K562 (cell line): Measurements from ENCODE around the gene NUBP2. TPM values are rescaled to one million over a fixed set of nuclear protein-coding genes. Genes with fewer than 3 reads are reported as not detected.
A peak's percentile ranks its signal among the peaks of the same experiment; 100 is the strongest.

Experiments
- E2F6 ChIP-seq, 2 experiments: IDR thresholded peaks; 2 replicates each; pipeline ENCODE4 v1.6.1; 2011; ENCODE audit warnings: borderline replicate concordance in 1 of 2, control low read depth in 1 of 2, low read depth in 1 of 2, low read length in 1 of 2, mild to moderate bottlenecking in 1 of 2, mixed read lengths in 1 of 2, moderate library complexity in 1 of 2; ENCODE audit not compliant: insufficient read depth in 1 of 2, insufficient read length in 1 of 2, poor library complexity in 1 of 2, severe bottlenecking in 1 of 2; ENCODE audit errors: extremely low read depth in 1 of 2
- ELF1 ChIP-seq: fragments of 200-800 bp; sonication (Bioruptor generic); IDR thresholded peaks from 2 replicates; pipeline ENCODE4 v1.6.1; 2016; ENCODE audit warnings: missing genetic modification characterization, missing compliant biosample characterization
- KDM5B ChIP-seq: fragments of 200-600 bp; sonication (generic); IDR thresholded peaks from 2 replicates; pipeline ENCODE4 v1.6.1; 2012; ENCODE audit warnings: low read depth, mild to moderate bottlenecking, moderate library complexity, low read length, control low read depth, inconsistent platforms; ENCODE audit not compliant: insufficient replicate concordance
- KLF6 ChIP-seq: fragments of 250-450 bp; sonication (Bioruptor Pico); IDR thresholded peaks from 2 replicates; pipeline ENCODE4 v1.4.0; 2020; ENCODE audit warnings: mild to moderate bottlenecking, moderate library complexity, borderline replicate concordance
- MGA ChIP-seq: fragments of 450-650 bp; IDR thresholded peaks from 2 replicates; pipeline ENCODE4 v1.6.1; 2016; ENCODE audit warnings: mild to moderate bottlenecking, moderate library complexity
- PTTG1 ChIP-seq: fragments of 450-650 bp; IDR thresholded peaks from 2 replicates; pipeline ENCODE4 v1.6.1; 2016; ENCODE audit warnings: low read depth, mild to moderate bottlenecking, missing genetic modification characterization, missing compliant biosample characterization
- STAG1 ChIP-seq: sonication (generic); formaldehyde crosslinking; IDR thresholded peaks from 2 replicates; pipeline ENCODE4 v1.5.0; 2020; ENCODE audit warnings: missing genetic modification reagents, borderline replicate concordance
- ZKSCAN1 ChIP-seq: fragments of 150-350 bp; IDR thresholded peaks from 2 replicates; pipeline ENCODE4 v1.6.1; 2016; ENCODE audit warnings: low read depth, low read length
- polyA plus RNA-seq, 8 experiments: library from polyadenylated mRNA; depleted of rRNA in 4 of 8; stranded (reverse) in 5 of 8; unstranded in 3 of 8; fragments of >200 nt; fragmentation: Nextera tagmentation in 2 of 8; fragmentation: Illumina TruSeq in 1 of 8; extraction: Ambion mirVana in 2 of 8; extraction: Trizol in 1 of 8; gene quantifications; 2 replicates each; pipeline versions ENCODE4 v1.2.1 to v1.2.3, GENCODE V29; 2011 to 2014; ENCODE audit warnings: inconsistent platforms in 1 of 8, missing spikeins in 1 of 8
- total RNA-seq, 7 experiments: library from RNA; depleted of rRNA in 6 of 7; stranded (reverse); fragments of >200 nt in 6 of 7; fragmentation: Illumina TruSeq in 2 of 7; extraction: Trizol in 2 of 7; gene quantifications; 2 replicates each; pipeline versions ENCODE4 v1.2.1 to v1.2.3, GENCODE V29; 2011 to 2021; ENCODE audit warnings: low replicate concordance in 1 of 7
- TF ChIP-seq, protein P1 (sequence below): fragments of 450-650 bp; IDR thresholded peaks from 2 replicates; pipeline ENCODE4 v1.6.1; 2016; ENCODE audit warnings: borderline replicate concordance

Gene NUBP2
- total and polyA plus RNA-seq, 9 of the 15 experiments (the other 6 are each of a cell fraction or from before 2014, with no cell fraction given), result 1.8 to 115 (median 24.0) TPM

DNA sequence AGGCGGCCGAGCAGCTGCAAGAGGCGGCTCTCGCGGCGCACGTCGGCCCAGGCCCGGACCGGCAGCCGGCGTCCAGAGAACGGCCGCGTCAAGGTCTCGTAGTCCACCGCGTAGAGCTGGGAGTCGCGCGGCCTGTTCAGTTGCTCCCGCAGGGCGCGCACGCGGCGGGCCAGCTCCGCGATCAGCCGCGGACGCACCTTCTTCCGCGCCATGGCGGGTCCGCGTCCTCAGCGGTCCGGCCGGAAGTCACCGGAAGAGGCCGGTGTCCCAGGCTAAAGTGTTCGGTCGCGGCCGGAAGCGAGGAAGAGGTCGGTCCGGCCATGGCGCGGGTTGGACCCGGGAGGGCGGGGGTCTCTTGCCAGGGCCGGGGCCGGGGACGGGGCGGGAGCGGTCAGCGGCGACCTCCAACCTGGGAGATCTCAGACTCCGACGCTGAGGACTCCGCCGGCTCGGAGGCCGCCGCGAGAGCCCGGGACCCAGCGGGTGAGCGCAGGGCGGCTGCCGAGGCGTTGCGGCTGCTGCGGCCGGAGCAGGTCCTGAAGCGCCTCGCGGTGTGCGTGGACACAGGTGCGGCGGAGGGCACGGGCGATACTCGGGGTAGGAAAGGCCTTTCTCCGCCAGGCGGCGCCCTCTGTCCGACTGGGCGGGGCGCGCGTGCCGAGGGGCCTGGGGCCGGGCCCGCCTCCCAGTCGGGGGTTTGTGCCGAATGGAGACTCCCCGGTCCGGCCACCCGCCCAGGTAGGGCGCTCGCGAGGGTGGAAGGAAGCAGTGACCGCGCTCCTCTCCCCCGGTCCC lies 9.7 kb upstream of the NUBP2 start, which contains the start of gene MRPS34 (continued):
- TF ChIP-seq STAG1 (CRISPR knock-in tag), result peak; percentile 40; the same call in 1 of the 2 replicates
- peak; percentile 92 for TF ChIP-seq ELF1 (tag)
- peak; percentile 82 for TF ChIP-seq MGA
- TF ChIP-seq E2F6 (IDR thresholded peaks at IDR 0.05; ENCODE audit: borderline replicate concordance in 1 of 2, extremely low read depth in 1 of 2, insufficient read depth in 1 of 2, insufficient read length in 1 of 2, low read depth in 1 of 2, low read length in 1 of 2, poor library complexity in 1 of 2, severe bottlenecking in 1 of 2), result peak; percentile 76 to 97
- no peak for TF ChIP-seq PTTG1
- TF ChIP-seq, protein P1, sequence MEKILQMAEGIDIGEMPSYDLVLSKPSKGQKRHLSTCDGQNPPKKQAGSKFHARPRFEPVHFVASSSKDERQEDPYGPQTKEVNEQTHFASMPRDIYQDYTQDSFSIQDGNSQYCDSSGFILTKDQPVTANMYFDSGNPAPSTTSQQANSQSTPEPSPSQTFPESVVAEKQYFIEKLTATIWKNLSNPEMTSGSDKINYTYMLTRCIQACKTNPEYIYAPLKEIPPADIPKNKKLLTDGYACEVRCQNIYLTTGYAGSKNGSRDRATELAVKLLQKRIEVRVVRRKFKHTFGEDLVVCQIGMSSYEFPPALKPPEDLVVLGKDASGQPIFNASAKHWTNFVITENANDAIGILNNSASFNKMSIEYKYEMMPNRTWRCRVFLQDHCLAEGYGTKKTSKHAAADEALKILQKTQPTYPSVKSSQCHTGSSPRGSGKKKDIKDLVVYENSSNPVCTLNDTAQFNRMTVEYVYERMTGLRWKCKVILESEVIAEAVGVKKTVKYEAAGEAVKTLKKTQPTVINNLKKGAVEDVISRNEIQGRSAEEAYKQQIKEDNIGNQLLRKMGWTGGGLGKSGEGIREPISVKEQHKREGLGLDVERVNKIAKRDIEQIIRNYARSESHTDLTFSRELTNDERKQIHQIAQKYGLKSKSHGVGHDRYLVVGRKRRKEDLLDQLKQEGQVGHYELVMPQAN, result peak; percentile 67; the same call in 1 of the 2 replicates
- TF ChIP-seq KDM5B, result peak; percentile 82
- TF ChIP-seq ZKSCAN1, result 0 out of 2 replicates have a peak, but pooled peaks have one; percentile 22
- 0 out of 2 replicates have a peak, but pooled peaks have one; percentile 42 for TF ChIP-seq KLF6
